ENCODE data around the gene CDH15. TPM values are rescaled to one million over a fixed set of nuclear protein-coding genes. Genes with fewer than 3 reads are reported as not detected.

CDH15 gene
- polyA plus RNA-seq, 1 donor from 2014 or later: not detected

GRCh38 chr16:89169778-89170177 is 1.8 kb upstream of the CDH15 start:
- peaks cover 3% of the 10 kb centered on the region for H3K27me3 Mint-ChIP-seq

GRCh38 chr16:89170346-89171215 is 967 bp upstream of the CDH15 start:
- H3K4me1 Mint-ChIP-seq: peaks cover 0 to 9% (median 5%) of the 10 kb centered on the region in 3 donors
- no peaks in the 10 kb centered on the region for H3K9me3 Mint-ChIP-seq
- peak overlapping the region in 3 of 4 donors; percentile 38 to 85 (median 74) for H3K4me3 Mint-ChIP-seq
- H3K27ac Mint-ChIP-seq: peak overlapping the region in 1 of 3 donors; percentile 9
- H3K36me3 Mint-ChIP-seq: no peaks in the 10 kb centered on the region
- H3K27me3 Mint-ChIP-seq: peaks cover 3% of the 10 kb centered on the region

More at GRCh38 chr16:89169778-89170177, 1.8 kb upstream of the CDH15 start:
- Mint-ChIP-seq H3K4me3 (no peak overlapping the region), H3K4me1 (peaks cover 0 to 10% (median 5%) of the 10 kb centered on the region in 3 donors), H3K27ac (peak overlapping the region in 2 of 3 donors; percentile 9 to 54), H3K36me3 (no peaks in the 10 kb centered on the region), H3K9me3 (no peaks in the 10 kb centered on the region)

GRCh38 chr16:89172171-89172527 is 601 bp downstream of the CDH15 start:
- H3K27me3 Mint-ChIP-seq: peaks cover 3% of the 10 kb centered on the region
- no peaks in the 10 kb centered on the region for H3K9me3 Mint-ChIP-seq
- no peak overlapping the region for H3K4me3 Mint-ChIP-seq
- no peak overlapping the region for H3K27ac Mint-ChIP-seq
- H3K36me3 Mint-ChIP-seq: no peaks in the 10 kb centered on the region
- H3K4me1 Mint-ChIP-seq: peaks cover 0 to 8% (median 5%) of the 10 kb centered on the region in 3 donors

GRCh38 chr16:89172528-89173173 is 1.1 kb downstream of the CDH15 start:
- no peak overlapping the region for H3K27ac Mint-ChIP-seq
- peak overlapping the region in 2 of 4 donors; percentile 52 to 78 for H3K4me3 Mint-ChIP-seq
- H3K27me3 Mint-ChIP-seq: peaks cover 3% of the 10 kb centered on the region
- H3K4me1 Mint-ChIP-seq: peaks cover 0 to 8% (median 5%) of the 10 kb centered on the region in 3 donors
- H3K9me3 Mint-ChIP-seq: no peaks in the 10 kb centered on the region
- H3K36me3 Mint-ChIP-seq: no peaks in the 10 kb centered on the region

GRCh38 chr16:89173174-89173921 is 1.8 kb downstream of the CDH15 start:
- Mint-ChIP-seq H3K9me3 (no peaks in the 10 kb centered on the region), H3K4me1 (peaks cover 0 to 5% (median 5%) of the 10 kb centered on the region in 3 donors), H3K36me3 (no peaks in the 10 kb centered on the region), H3K27me3 (peaks cover 3% of the 10 kb centered on the region), H3K27ac (peak overlapping the region in 1 of 3 donors; percentile 14), H3K4me3 (peak overlapping the region in 1 of 4 donors; percentile 60)

GRCh38 chr16:89174055-89174827 is 2.7 kb downstream of the CDH15 start:
- Mint-ChIP-seq H3K4me1 (peaks cover 0 to 5% (median 5%) of the 10 kb centered on the region in 3 donors), H3K27ac (peak overlapping the region in 1 of 3 donors; percentile 57), H3K36me3 (no peaks in the 10 kb centered on the region), H3K4me3 (peak overlapping the region in 1 of 4 donors; percentile 28), H3K9me3 (no peaks in the 10 kb centered on the region), H3K27me3 (peaks cover 3% of the 10 kb centered on the region)

- H3K9me3 Mint-ChIP-seq: no peaks in the 10 kb centered on the region
- H3K27me3 Mint-ChIP-seq: peaks cover 3% of the 10 kb centered on the region
- H3K36me3 Mint-ChIP-seq: no peaks in the 10 kb centered on the region
- no peak overlapping the region for H3K4me3 Mint-ChIP-seq
- H3K4me1 Mint-ChIP-seq: peaks cover 0 to 5% (median 5%) of the 10 kb centered on the region in 3 donors
- no peak overlapping the region for H3K27ac Mint-ChIP-seq
Observed at GRCh38 chr16:89174877-89175276, 3.3 kb downstream of the CDH15 start.

GRCh38 chr16:89175280-89176146 is 4.0 kb downstream of the CDH15 start:
- H3K4me3 Mint-ChIP-seq: no peak overlapping the region
- no peaks in the 10 kb centered on the region for H3K36me3 Mint-ChIP-seq
- peaks cover 3% of the 10 kb centered on the region for H3K27me3 Mint-ChIP-seq
- no peaks in the 10 kb centered on the region for H3K9me3 Mint-ChIP-seq
- peaks cover 0 to 5% (median 4%) of the 10 kb centered on the region in 3 donors for H3K4me1 Mint-ChIP-seq
- no peak overlapping the region for H3K27ac Mint-ChIP-seq

- H3K36me3 Mint-ChIP-seq: no peaks in the 10 kb centered on the region
- H3K9me3 Mint-ChIP-seq: no peaks in the 10 kb centered on the region
- H3K4me3 Mint-ChIP-seq: no peak overlapping the region
- H3K4me1 Mint-ChIP-seq: no peaks in the 10 kb centered on the region
- no peak overlapping the region for H3K27ac Mint-ChIP-seq
- H3K27me3 Mint-ChIP-seq: no peaks in the 10 kb centered on the region
Observed at GRCh38 chr16:89176147-89176690, 4.7 kb downstream of the CDH15 start.

GRCh38 chr16:89176717-89177116 is 5.2 kb downstream of the CDH15 start:
- Mint-ChIP-seq H3K36me3 (no peaks in the 10 kb centered on the region), H3K27me3 (no peaks in the 10 kb centered on the region), H3K4me1 (no peaks in the 10 kb centered on the region), H3K9me3 (no peaks in the 10 kb centered on the region), H3K4me3 (no peak overlapping the region), H3K27ac (no peak overlapping the region)

GRCh38 chr16:89177501-89177900 is 6.0 kb downstream of the CDH15 start:
- no peaks in the 10 kb centered on the region for H3K9me3 Mint-ChIP-seq
- no peaks in the 10 kb centered on the region for H3K36me3 Mint-ChIP-seq
- H3K27me3 Mint-ChIP-seq: no peaks in the 10 kb centered on the region
- H3K4me3 Mint-ChIP-seq: no peak overlapping the region
- H3K27ac Mint-ChIP-seq: no peak overlapping the region
- no peaks in the 10 kb centered on the region for H3K4me1 Mint-ChIP-seq

- Mint-ChIP-seq H3K36me3 (no peaks in the 10 kb centered on the region), H3K27ac (no peak overlapping the region), H3K4me1 (no peaks in the 10 kb centered on the region), H3K27me3 (no peaks in the 10 kb centered on the region), H3K4me3 (no peak overlapping the region), H3K9me3 (no peaks in the 10 kb centered on the region)
Observed at GRCh38 chr16:89178453-89179147, 7.1 kb downstream of the CDH15 start.

GRCh38 chr16:89179148-89179484 is 7.6 kb downstream of the CDH15 start:
- Mint-ChIP-seq H3K27me3 (no peaks in the 10 kb centered on the region), H3K4me3 (no peak overlapping the region), H3K27ac (no peak overlapping the region), H3K36me3 (no peaks in the 10 kb centered on the region), H3K4me1 (no peaks in the 10 kb centered on the region), H3K9me3 (no peaks in the 10 kb centered on the region)
